Measurements from ENCODE around the gene SUFU.

- TF ChIP-seq, protein P1, sequence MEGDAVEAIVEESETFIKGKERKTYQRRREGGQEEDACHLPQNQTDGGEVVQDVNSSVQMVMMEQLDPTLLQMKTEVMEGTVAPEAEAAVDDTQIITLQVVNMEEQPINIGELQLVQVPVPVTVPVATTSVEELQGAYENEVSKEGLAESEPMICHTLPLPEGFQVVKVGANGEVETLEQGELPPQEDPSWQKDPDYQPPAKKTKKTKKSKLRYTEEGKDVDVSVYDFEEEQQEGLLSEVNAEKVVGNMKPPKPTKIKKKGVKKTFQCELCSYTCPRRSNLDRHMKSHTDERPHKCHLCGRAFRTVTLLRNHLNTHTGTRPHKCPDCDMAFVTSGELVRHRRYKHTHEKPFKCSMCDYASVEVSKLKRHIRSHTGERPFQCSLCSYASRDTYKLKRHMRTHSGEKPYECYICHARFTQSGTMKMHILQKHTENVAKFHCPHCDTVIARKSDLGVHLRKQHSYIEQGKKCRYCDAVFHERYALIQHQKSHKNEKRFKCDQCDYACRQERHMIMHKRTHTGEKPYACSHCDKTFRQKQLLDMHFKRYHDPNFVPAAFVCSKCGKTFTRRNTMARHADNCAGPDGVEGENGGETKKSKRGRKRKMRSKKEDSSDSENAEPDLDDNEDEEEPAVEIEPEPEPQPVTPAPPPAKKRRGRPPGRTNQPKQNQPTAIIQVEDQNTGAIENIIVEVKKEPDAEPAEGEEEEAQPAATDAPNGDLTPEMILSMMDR (conservative IDR thresholded peaks at IDR 0.05; ENCODE audit: low read depth, low read length) = no peak
- no peak for TF ChIP-seq RFX5 (IDR thresholded peaks at IDR 0.05; ENCODE audit: low read depth, low read length)
- TF ChIP-seq RAD21 (IDR thresholded peaks at IDR 0.05; ENCODE audit: low read length) = no peak
- TF ChIP-seq RCOR1 (IDR thresholded peaks at IDR 0.05; ENCODE audit: insufficient replicate concordance, low read length) = no peak
- TF ChIP-seq, protein P2, sequence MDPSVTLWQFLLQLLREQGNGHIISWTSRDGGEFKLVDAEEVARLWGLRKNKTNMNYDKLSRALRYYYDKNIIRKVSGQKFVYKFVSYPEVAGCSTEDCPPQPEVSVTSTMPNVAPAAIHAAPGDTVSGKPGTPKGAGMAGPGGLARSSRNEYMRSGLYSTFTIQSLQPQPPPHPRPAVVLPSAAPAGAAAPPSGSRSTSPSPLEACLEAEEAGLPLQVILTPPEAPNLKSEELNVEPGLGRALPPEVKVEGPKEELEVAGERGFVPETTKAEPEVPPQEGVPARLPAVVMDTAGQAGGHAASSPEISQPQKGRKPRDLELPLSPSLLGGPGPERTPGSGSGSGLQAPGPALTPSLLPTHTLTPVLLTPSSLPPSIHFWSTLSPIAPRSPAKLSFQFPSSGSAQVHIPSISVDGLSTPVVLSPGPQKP (IDR thresholded peaks at IDR 0.05; ENCODE audit: borderline replicate concordance, low read depth, low read length) = no peak
- TF ChIP-seq POLR2A (IDR thresholded peaks at IDR 0.05; ENCODE audit: low read depth, low read length) = no peak
- TF ChIP-seq CEBPB (IDR thresholded peaks at IDR 0.05; ENCODE audit: low read depth, low read length) = no peak
- TF ChIP-seq BHLHE40 (IDR thresholded peaks at IDR 0.05; ENCODE audit: low read depth, low read length) = no peak
- no peak for TF ChIP-seq MXI1 (IDR thresholded peaks at IDR 0.05; ENCODE audit: borderline replicate concordance, low read depth, low read length)
Measured at GRCh38 chr10:102468683-102469082, 35.1 kb upstream of the SUFU start.

Measured in IMR-90 (cell line).